Activated naive CD8-positive, alpha-beta T cell treated with anti-CD3 and anti-CD28 coated beads for 36 hours (primary cell): ENCODE data around the gene ITGB6. TPM values are rescaled to one million over a fixed set of nuclear protein-coding genes. Genes with fewer than 3 reads are reported as not detected.
"Not testable (repeated sequence)": the region's sequence is repeated elsewhere in the genome, so short reads cannot be mapped to it uniquely, and the experiment has no call there.

Experiments used
- DNase-seq: peaks from one replicate; pipeline ENCODE4 v3.0.0; 2021
- H3K27ac Mint-ChIP-seq: one replicate; pipeline ENCODE4 v1.8.0; 2022; ENCODE audit warnings: mild to moderate bottlenecking, moderate library complexity, mixed read lengths
- H3K27me3 Mint-ChIP-seq: one replicate; pipeline ENCODE4 v1.8.0; 2022; ENCODE audit warnings: mild to moderate bottlenecking, mixed read lengths
- H3K36me3 Mint-ChIP-seq: one replicate; pipeline ENCODE4 v1.8.0; 2021; ENCODE audit warnings: mild to moderate bottlenecking, mixed read lengths
- H3K4me1 Mint-ChIP-seq: one replicate; pipeline ENCODE4 v1.8.0; 2021; ENCODE audit warnings: mixed read lengths
- H3K4me3 Mint-ChIP-seq: one replicate; pipeline ENCODE4 v1.8.0; 2022; ENCODE audit warnings: mild to moderate bottlenecking, moderate library complexity, mixed read lengths
- H3K9me3 Mint-ChIP-seq: one replicate; pipeline ENCODE4 v1.8.0; 2022; ENCODE audit warnings: mixed read lengths
- total RNA-seq, 2 experiments: library from RNA; stranded (reverse); gene quantifications; one replicate each; pipeline ENCODE4 v1.2.3, GENCODE V29; 2021

Gene ITGB6
- total RNA-seq, 2 experiments from 2014 or later: not detected

DNA sequence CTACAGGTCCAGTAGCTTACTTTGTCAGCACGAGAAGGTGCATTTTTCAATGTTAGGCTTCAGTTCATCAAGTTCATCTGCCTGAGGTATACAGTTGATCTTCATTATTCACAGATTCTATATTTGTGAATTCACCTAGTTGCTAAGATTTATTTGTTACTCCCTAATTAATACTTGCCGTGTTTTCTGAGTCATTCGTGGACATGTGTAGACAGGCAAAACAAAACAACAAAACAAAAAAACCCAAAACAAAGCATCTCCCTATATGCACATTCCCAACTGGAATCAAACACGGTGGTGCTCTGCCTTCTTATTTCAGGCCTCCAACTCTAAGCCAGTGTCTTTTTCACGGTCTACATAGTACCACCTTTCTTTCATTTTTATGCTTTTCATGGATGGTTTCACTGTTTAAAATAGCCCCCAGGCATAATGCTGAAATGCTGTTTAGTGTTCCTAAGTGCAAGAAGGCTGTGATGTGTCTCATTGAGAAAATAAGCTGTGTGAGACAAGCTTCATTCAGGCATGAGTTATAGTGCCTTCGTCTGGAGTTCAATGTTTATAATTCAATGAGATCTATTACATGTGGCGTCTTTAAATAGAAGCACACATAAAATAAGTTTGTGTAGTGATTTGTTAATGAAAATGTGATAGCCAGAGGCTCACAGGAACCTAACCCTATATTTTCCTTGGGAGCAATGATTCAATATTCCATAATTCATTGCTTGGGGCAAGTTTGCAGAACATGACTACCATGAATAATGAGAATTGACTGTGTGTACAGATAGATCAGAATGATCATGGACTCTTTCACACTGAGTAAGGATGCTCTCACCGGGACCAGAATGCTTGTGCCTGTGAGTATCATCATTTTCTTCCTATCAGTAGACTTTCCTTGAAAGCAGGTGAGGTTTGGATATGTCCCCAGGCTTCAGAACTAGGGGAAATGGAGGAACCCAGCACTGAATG, 24.6 kb downstream of the ITGB6 start:
- no peak for DNase-seq
- no peak overlapping the region for H3K27ac Mint-ChIP-seq
- no peaks in the 10 kb centered on the region for H3K36me3 Mint-ChIP-seq
- no peak overlapping the region for H3K4me3 Mint-ChIP-seq
- no peaks in the 10 kb centered on the region for H3K27me3 Mint-ChIP-seq
- no peaks in the 10 kb centered on the region for H3K9me3 Mint-ChIP-seq
- no peaks in the 10 kb centered on the region for H3K4me1 Mint-ChIP-seq

DNA sequence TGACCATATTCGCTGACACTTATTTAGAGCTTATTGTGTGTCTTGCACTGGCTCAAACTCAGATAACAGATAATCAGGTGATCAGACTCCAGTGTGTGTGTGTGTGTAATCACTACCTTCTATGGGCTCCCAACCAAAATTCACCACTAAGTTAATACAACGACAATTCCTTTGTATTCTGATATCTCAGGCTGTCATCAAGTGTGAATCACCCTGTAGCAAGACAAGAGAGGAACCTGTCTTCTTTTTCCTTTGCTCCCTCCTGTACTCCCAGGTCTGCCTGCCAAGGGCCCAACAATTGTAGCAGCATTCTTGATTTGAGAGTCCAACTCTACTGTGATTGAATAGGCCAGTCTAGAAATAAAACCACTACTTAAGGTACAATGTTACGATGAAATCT, 25.8 kb downstream of the ITGB6 start:
- no peaks in the 10 kb centered on the region for H3K4me1 Mint-ChIP-seq
- no peaks in the 10 kb centered on the region for H3K9me3 Mint-ChIP-seq

DNA sequence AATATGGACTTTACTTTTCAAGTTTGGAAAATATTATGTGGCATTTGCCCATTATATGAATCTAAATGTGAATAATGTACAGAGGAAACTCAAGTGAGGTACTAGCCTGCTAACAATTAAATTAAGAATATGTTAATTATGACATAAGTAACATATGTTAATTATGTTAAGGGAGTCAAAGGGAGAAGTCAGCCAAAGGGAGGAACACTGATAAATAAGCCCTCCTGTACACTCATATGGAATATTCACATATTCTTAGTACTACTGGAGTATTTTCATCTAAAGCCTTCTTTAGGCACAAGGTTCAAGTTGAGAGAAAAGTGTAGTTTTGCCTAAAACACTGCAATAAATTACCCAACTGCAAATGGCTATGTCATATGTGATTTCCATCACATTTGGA, 30.1 kb downstream of the ITGB6 start:
- Mint-ChIP-seq H3K9me3 (no peaks in the 10 kb centered on the region), H3K4me3 (no peak overlapping the region), H3K27me3 (no peaks in the 10 kb centered on the region), H3K27ac (no peak overlapping the region), H3K4me1 (no peaks in the 10 kb centered on the region), H3K36me3 (no peaks in the 10 kb centered on the region)
- no peak for DNase-seq

More for the DNA sequence above, 25.8 kb downstream of the ITGB6 start:
- H3K27me3 Mint-ChIP-seq: no peaks in the 10 kb centered on the region
- no peak for DNase-seq
- no peak overlapping the region for H3K27ac Mint-ChIP-seq
- no peaks in the 10 kb centered on the region for H3K36me3 Mint-ChIP-seq
- no peak overlapping the region for H3K4me3 Mint-ChIP-seq

DNA sequence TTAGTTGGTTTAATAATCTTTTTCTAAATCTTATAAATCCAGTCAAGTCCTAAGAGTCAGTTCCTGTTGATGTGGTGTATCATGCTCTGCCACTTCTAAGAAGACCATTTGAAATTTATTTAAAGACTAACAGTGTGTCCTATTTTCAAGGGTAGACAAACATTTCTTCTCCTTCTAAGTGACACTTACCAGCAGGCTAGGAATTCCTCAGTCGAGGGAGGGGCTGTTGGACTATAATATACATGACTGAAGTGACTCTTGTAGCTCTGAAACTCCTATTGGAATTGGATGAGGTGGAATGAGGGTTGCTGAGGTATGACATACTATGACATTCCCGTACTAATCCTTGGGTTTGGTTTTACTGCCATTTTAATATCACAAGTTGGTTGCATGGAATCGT, 30.6 kb downstream of the ITGB6 start:
- Mint-ChIP-seq H3K27me3 (no peaks in the 10 kb centered on the region), H3K4me3 (no peak overlapping the region), H3K9me3 (no peaks in the 10 kb centered on the region), H3K27ac (no peak overlapping the region), H3K36me3 (no peaks in the 10 kb centered on the region), H3K4me1 (no peaks in the 10 kb centered on the region)
- DNase-seq: no peak

DNA sequence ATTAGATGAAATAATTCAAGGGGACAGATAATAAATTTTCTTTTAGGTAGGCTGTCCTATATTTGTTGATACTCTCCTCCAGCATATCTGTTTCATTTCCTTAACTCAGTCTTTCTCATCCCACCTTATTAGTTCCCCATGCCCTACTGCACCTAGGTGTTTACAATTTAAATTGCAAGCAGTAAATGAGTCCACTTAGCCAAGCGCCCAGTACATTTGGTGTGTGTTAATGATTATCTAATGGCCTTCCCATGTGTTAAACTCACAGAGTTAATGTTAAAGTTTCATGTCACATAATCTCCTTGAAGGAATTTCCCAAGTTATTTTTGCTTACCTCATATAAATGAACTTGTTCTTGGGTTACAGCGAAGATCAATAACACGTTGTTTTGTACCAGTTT, 31.2 kb downstream of the ITGB6 start:
- Mint-ChIP-seq H3K36me3 (no peaks in the 10 kb centered on the region), H3K4me3 (no peak overlapping the region), H3K27ac (no peak overlapping the region), H3K9me3 (no peaks in the 10 kb centered on the region), H3K27me3 (no peaks in the 10 kb centered on the region), H3K4me1 (no peaks in the 10 kb centered on the region)
- no peak for DNase-seq

DNA sequence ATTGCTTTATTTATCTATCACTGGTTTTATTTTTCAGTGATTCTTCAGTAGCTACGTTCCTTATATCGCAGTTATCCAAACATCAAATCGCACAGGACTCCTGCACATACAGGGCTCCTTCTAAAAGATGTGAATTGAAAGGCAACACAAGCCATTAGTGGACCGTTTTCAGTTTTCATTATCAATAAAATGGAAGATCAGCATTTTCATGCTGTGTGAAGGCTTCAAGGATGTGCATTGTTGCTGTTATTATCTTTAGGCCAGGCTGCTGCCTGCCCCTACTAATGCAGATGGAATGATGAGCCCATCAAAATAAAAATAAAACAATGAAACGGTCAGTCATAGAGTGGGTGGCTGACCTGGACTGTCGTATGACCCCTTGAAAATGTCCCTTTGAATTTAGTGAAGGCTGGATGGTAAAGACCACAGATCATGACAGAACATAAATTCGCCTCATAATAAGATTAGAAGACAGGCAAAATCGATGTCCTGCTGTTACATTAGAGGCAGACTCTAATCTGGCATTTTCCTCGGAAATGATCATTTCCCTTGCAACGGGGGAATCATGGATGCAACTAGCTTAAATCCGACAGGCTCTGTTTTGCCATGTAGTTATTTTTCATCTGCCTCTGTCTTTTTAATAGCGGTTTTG, 32.9 kb downstream of the ITGB6 start:
- Mint-ChIP-seq H3K36me3 (no peaks in the 10 kb centered on the region), H3K4me1 (no peaks in the 10 kb centered on the region), H3K27ac (no peak overlapping the region), H3K4me3 (no peak overlapping the region), H3K27me3 (no peaks in the 10 kb centered on the region), H3K9me3 (no peaks in the 10 kb centered on the region)
- DNase-seq: no peak

DNA sequence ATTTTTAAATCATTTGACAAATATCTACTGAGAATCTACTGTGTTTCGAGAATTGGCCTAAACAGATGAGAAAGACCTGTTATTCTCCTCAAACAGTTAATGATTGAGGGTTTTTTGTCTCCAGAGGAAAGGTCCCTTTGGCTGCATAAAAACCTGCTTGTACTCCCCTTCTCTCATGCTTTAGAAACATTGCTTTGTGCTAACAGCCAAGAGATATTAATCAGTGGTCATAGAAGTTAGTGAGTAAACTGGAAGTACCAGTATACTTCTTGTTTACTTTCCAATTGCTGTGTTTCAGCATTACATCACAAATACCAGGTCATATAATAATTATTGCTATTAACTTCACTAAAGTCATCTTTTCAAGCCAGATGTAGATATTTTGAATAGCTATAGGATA, 34.1 kb downstream of the ITGB6 start:
- Mint-ChIP-seq H3K9me3 (no peaks in the 10 kb centered on the region), H3K36me3 (no peaks in the 10 kb centered on the region), H3K27ac (no peak overlapping the region), H3K4me1 (no peaks in the 10 kb centered on the region), H3K4me3 (no peak overlapping the region), H3K27me3 (no peaks in the 10 kb centered on the region)
- DNase-seq: no peak

DNA sequence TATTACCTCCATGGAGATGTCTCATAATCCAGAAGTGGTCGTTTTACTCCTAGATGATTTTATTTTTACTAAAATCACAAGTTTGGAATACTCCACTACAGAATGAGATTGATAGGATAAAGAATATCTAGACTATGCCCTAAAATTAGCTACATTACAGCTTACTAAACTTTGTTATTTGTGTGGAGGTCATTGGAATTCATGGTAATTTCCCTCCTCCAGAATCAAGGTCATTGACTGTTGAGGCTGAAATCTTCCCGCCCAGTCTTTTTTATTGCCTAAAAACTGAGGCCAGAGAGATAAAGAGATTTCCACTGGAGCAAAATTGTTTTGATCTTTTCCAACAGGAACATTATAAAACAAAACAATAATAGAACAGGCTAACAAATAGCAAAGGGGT, 35.0 kb downstream of the ITGB6 start:
- no peaks in the 10 kb centered on the region for H3K36me3 Mint-ChIP-seq
- H3K4me1 Mint-ChIP-seq: no peaks in the 10 kb centered on the region
- H3K4me3 Mint-ChIP-seq: no peak overlapping the region
- H3K27ac Mint-ChIP-seq: no peak overlapping the region
- H3K9me3 Mint-ChIP-seq: no peaks in the 10 kb centered on the region
- DNase-seq: no peak
- no peaks in the 10 kb centered on the region for H3K27me3 Mint-ChIP-seq

DNA sequence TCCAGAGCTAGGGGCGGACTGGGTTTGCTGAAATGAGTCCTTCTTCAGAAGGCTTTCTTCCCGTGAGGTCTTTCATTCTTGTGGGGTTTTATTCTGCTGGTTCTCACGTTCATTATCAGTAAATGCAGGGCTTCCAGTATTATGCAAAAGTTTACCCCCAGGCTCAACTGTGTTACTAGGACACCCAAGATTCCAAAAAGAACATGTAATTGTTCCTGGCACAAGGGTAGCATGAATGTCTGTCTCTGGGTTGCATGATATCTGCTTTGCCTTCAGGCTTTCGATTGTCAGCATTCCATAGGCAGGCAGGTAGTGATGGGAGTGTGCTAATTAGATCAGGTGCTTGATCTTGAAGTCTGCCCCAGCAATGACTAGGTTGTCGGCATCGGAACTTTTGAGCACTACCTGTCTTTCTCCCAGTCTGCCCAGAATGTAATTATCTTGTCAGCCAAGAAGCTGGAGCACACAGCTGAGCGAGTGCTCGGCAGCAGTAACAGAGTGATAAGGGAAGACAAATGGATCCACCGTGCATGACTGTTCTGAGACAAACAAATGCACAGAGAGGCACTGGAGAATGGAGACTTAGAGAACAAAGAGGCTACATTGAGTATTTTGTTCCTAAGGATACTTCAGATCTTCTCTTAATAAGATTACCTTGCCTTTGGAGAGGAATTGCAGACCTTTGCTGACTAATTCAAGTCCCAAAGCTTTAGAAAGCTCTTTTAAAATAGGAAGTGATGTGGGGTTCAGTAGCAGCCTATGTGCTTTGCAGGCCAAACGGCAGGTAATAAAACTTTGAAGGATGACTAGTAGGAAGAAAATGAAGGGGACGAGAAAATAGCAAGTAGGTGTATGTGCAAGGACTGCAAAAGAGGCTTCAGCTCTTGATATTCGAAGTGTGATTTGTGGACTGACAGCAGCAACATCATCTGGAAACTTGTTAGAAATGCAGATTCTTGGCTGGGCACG, 41.9 kb downstream of the ITGB6 start:
- peaks cover 1% of the 10 kb centered on the region for H3K9me3 Mint-ChIP-seq

DNA sequence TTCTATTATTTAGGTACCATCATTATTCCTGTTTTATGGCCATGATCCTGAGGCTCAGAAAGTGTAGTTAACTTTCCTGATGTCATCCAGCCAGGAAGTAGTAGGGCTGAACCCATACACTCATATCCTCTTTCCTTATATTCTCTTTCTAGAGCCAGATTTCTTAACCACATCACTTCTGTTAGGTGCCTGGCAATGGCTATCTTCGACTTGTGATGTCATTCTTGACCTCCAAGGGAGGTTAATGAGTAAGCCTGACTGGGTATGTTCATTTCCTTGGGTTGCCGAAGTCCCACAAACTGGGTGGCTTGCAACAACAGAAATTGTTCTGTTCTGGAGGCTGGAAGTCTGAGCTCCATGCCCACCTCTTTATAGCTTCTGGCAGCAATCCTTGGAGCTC, 43.4 kb downstream of the ITGB6 start:
- Mint-ChIP-seq H3K9me3 (peaks cover 1% of the 10 kb centered on the region), H3K4me1 (no peaks in the 10 kb centered on the region), H3K27me3 (no peaks in the 10 kb centered on the region), H3K36me3 (no peaks in the 10 kb centered on the region), H3K4me3 (no peak overlapping the region), H3K27ac (no peak overlapping the region)
- no peak for DNase-seq

More for the DNA sequence above, 41.9 kb downstream of the ITGB6 start:
- Mint-ChIP-seq H3K36me3 (no peaks in the 10 kb centered on the region), H3K27me3 (no peaks in the 10 kb centered on the region), H3K4me1 (no peaks in the 10 kb centered on the region), H3K4me3 (no peak overlapping the region), H3K27ac (no peak overlapping the region)
- no peak for DNase-seq

DNA sequence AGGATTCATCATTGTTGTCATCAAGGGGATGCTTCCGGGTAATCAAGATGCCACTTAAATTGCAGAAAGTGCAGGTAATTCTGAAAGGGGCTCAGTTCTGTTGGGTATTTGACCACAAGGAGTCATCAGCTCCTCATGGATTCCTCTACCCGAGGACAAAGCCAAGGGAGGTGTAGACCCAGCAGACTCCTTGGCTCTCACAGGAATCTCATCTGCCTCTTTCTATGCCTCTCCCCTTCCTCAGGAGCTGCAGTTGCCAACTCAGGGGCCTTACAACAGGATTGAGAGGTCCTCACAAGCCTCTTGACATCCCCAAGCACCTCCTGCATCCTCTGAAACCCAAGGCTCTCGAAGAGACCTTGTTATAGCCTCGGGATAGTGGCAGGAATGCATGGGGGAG, 44.0 kb downstream of the ITGB6 start:
- H3K36me3 Mint-ChIP-seq: no peaks in the 10 kb centered on the region
- DNase-seq: no peak
- H3K9me3 Mint-ChIP-seq: peaks cover 1% of the 10 kb centered on the region
- no peaks in the 10 kb centered on the region for H3K4me1 Mint-ChIP-seq
- no peak overlapping the region for H3K4me3 Mint-ChIP-seq
- H3K27me3 Mint-ChIP-seq: no peaks in the 10 kb centered on the region
- no peak overlapping the region for H3K27ac Mint-ChIP-seq

DNA sequence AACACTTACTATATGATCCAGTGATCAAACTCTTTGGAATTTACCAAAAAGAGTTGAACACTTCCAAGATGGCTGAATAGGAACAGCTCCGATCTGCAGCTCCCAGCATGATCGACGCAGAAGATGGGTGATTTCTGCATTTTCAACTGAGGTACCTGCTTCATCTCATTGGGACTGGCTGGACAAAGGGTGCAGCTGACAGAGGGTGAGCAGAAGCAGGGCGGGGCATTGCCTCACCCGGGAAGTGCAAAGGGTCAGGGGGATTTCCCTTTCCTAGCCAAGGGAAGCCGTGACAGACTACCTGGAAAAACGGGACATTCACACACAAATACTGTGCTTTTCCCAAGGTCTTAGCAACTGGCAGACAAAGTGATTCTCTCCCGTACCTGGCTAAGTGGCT, 51.7 kb downstream of the ITGB6 start:
- not testable (repeated sequence) for H3K9me3 Mint-ChIP-seq, H3K4me3 Mint-ChIP-seq, H3K27me3 Mint-ChIP-seq, DNase-seq, H3K4me1 Mint-ChIP-seq, H3K36me3 Mint-ChIP-seq, H3K27ac Mint-ChIP-seq

DNA sequence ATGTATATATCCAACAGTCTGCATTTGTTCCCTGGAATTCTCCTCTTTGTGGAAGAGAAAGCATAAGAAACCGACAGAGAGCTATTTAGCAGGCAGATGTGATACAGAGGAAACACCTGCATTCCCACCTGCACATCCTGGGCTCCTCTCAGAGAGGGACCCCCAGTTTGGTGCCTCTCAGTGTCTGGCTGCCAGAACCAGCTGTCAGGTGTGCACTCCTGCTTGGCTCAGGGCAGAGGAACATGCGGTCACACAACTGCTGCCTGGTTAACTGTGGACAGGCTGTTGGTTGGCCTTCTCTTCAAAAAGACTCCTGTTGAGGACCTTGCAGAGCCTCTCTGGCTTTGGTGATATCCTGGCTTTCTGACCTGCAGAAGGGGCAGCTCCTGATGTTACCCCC, 54.6 kb downstream of the ITGB6 start:
- Mint-ChIP-seq H3K4me3 (no peak overlapping the region), H3K27me3 (peaks cover 4% of the 10 kb centered on the region), H3K36me3 (no peaks in the 10 kb centered on the region), H3K4me1 (peaks cover 2% of the 10 kb centered on the region), H3K9me3 (no peaks in the 10 kb centered on the region), H3K27ac (no peak overlapping the region)
- DNase-seq: no peak

DNA sequence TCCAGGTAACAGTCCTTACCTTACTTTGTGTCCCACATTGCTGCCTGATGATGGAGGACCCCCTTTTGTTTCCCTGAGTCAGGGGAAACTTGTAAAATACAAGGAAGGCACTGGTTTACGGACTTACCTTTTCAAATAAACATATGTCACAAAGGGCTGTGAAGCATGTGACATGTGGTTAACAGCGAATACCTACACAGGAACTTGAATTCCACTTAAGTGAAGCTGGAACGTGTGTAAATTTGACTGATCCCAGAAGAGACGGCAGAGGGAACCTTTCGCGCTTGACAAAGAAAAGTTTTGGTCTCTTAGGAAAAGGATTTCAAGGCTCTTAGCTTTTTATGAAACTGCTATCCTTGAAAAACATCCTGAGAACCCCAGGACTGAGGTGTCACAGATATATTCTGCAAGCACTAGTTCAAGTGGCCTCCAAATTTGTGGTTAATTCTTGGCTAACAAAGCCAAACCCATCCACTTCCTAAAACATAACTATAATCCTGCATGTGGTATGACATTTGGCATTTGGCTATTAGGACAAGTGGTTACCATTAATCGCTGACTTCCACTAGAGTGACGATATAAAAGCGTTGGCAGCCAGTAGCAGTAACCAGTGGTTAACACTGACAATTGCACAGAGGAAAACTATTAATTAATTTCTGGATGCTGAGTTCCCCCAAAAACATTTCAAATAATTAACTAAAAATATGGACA, 55.6 kb downstream of the ITGB6 start:
- no peaks in the 10 kb centered on the region for H3K9me3 Mint-ChIP-seq
- H3K4me1 Mint-ChIP-seq: peaks cover 2% of the 10 kb centered on the region
- no peak for DNase-seq
- H3K27me3 Mint-ChIP-seq: peaks cover 7% of the 10 kb centered on the region
- H3K27ac Mint-ChIP-seq: no peak overlapping the region
- H3K4me3 Mint-ChIP-seq: no peak overlapping the region
- H3K36me3 Mint-ChIP-seq: no peaks in the 10 kb centered on the region
